GM15510 (cell line): Measurements from ENCODE around the gene EPHB1.

Experiments
- POLR2A ChIP-seq: IDR thresholded peaks from 3 replicates; pipeline ENCODE4 v1.6.1; 2011; ENCODE audit warnings: borderline replicate concordance; ENCODE audit not compliant: insufficient read length; ENCODE audit errors: extremely low read depth

The EPHB1 gene

DNA sequence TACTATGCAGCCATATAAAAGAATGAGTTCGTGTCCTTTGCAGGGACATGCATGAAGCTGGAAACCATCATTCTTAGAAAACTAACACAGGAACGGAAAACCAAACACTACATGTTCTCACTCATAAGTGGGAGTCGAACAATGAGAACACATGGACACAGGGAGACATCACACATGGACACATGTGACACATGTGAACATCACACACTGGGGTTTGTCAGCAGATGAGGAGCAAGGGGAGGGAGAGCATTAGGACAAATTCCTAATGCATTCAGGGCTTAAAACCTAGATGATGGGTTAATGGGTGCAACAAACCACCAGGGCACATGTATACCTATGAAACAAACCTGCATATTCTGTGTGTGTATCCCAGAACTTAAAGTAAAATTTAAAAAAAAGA is 408.0 kb downstream of the EPHB1 start:
- no peak for TF ChIP-seq POLR2A

DNA sequence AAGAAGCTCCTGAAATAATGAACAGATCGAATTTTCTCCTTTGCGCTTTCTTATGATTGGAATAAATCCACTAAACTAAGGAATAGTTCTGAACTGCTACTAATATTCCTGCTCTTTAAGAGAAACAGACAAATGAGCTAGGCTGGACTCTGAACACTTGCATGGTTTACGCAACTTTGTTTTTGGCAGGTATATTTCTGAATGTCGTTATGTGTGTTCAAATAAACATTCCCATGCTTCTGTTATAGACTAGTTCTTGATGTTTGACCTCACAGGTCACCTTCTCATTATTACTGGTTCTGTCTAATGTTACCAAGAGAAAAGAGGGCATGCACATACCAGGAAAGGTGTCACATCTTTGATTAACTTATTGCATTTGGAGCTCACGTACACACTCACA is 418.2 kb downstream of the EPHB1 start:
- no peak for TF ChIP-seq POLR2A

DNA sequence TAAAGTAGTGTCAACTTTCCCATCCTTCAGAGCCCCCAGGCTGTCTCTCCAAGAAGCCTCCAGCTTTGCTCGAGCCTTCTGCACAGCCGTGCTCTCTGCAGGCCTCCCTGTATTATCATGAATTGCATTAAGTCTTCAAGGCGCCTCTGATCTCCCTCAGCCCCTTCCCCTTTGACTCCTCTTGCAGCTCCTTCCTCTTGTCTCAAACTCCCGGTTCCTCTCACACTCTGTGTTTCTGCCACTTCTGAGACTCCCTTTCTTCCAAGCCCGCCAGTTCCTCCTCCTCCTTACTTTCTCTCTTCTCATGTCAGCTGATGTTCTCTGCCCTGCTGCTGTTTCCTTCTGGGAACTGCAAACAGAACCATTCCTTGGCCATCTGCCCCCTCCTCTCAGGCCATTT is 418.8 kb downstream of the EPHB1 start:
- no peak for TF ChIP-seq POLR2A

GRCh38 chr3:135214400-135214799 is 419.3 kb downstream of the EPHB1 start:
- no peak for TF ChIP-seq POLR2A

DNA sequence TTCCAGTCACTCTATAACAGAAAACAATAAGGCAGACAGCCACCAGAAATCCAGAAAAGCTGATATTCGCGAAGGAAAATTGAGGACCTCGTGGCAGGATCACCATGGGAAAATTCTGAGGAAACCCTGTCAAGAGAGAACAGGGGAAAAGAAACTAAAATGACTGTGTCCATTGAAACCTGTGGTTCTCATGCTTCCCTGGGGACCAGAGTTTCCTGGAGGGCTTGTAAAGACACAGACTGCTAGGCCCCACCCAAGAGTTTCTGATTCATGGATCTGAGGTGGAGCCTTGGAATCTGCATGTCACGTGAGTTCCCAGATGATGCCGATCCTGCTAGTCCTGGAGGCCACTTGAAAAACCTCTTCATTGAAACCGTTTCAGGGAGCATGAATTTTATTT is 420.5 kb downstream of the EPHB1 start:
- no peak for TF ChIP-seq POLR2A

DNA sequence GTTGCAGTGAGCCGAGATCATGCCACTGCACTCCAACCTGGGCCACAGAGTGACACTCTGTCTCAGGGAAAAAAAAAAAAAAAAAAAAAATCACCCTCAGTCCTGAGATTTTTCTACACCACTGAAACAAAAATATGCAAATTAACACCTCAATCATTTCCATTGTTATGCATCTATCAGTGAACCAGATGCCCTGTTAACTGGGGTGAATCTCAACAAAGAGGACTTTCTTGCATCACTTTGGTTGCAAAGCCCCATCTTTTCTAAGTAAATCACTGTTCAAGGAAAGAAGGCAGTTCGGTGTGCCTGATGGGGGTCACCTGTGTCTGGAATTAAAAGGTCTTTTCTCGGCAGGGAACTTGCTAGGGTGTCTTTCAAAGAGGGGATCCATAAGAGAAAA is 421.6 kb downstream of the EPHB1 start:
- TF ChIP-seq POLR2A, result no peak

- TF ChIP-seq POLR2A, result no peak
These were observed 422.7 kb downstream of the EPHB1 start for GRCh38 chr3:135217730-135218129.

DNA sequence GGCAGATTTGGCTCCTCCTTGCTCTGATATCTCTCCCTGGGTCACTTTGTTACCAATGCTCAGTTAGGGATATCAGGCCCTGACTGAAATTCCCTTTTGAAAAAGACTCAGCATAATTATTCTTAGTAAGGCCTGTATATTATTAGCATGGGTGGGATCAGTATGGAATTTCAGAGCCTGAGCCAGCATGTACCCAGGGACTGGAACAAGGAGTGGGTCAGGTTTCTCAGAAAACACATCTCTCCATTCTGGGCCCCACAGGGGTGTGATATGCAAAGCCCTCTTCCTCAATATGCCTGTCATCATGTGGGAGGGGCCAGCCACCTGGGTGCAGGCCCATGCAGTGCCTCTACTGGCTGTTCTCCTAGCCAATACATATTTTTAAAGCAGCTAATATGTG is 423.2 kb downstream of the EPHB1 start:
- TF ChIP-seq POLR2A, result no peak

DNA sequence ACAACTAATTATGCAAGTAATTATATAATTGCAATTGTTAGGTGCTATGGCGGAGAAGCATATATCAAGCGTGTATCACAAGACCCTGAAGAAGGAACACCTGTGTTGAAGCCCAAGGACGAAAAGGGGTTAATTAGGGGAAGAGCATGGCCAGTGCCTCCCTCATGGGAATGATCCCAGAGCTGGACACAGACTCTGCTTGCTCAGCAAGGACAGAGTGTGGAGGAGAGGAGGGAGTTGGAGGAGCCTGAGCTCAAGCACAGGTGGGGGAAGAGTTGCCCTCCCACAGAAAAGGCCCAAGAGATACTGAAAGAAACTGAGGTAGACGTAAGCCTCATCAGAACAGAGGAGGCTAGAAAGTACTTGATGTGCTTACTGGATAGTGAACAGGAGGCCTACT is 423.7 kb downstream of the EPHB1 start:
- TF ChIP-seq POLR2A, result no peak

DNA sequence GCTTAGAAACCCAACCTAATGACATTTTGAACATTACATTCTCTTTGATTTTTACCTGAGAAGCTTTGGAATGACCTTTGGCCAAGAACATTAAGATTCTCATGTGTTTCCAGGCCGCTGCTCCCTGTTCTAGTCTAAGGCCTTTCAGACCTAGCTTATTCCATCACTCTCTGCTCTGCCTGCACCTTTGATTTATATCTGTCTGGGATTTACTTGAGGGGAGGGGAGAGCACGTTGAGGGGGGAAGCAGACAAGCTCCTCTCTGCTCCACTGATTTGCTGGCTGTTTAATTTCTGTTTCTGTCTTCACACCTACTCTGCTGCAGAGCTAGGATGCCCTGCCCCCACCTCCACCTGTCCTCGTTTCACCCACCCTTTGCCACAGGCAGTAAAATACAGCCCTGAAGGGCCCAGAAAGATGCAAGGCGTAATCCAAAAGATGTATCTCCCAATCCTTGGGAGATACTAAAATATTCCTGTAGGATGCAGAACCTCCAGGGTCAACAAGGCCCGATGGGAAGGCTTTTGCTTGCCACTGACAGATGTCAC is 429.8 kb downstream of the EPHB1 start:
- TF ChIP-seq POLR2A, result no peak

DNA sequence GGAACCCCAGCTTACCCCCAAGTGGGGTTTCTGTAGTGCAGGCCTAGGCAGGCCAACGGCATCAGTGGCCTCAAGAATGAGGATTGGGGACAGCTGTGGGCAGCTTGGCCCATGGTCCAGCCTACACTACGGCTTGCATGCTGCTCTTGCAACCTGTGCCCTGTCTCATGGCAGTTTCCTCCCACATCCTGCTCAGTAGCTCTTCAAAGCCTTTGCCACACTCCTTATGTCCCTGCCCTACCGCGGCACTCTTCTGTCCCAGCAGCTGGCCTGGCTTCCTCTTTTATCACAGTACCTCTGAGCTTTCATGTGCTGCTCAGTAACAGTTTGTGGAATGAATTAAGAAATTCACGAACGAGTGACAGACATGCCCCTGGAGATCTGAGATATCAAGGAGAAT is 431.0 kb downstream of the EPHB1 start:
- TF ChIP-seq POLR2A, result no peak

DNA sequence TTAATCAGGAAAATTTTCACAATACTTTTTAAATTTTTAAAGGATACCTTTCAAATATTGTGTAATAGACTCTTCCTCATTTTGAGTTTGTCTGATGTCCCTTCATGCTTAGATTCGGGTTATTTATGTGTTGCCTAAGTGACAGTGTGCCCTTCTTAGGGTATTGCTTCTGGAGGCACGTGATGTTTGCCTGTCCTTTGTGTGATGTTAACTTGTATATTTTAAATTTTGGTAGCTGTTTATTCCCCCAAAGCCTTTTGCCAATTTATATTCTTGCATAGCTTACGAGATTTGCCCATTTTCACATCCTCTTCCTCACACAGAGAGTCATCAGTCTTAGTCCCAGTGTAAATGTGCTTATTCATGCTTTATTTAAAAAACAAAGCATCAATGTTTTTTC is 433.1 kb downstream of the EPHB1 start:
- no peak for TF ChIP-seq POLR2A

- TF ChIP-seq POLR2A, result no peak
These were observed 434.0 kb downstream of the EPHB1 start for GRCh38 chr3:135229018-135229495.

GRCh38 chr3:135231737-135232136 is 436.7 kb downstream of the EPHB1 start:
- TF ChIP-seq POLR2A, result no peak

DNA sequence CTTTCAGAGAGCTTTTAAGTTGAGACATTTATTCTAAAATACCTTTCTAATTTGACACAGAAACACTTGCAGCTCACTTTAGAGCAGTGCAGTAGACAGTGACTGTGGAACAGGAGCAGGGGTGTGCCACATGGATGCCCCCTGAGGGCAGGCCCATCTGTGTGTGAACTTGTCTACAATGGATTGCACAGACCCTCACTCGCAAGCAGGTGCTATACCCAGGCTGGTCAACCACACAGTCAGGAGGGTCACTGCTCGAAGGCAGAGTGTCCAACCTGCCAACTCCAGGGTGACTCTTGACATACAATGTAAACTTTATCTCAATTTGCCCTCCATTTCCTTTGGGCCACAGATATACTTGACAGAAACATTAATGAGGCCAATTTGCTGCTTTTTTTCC is 437.2 kb downstream of the EPHB1 start:
- no peak for TF ChIP-seq POLR2A

GRCh38 chr3:135235541-135235940 is 440.5 kb downstream of the EPHB1 start:
- no peak for TF ChIP-seq POLR2A

DNA sequence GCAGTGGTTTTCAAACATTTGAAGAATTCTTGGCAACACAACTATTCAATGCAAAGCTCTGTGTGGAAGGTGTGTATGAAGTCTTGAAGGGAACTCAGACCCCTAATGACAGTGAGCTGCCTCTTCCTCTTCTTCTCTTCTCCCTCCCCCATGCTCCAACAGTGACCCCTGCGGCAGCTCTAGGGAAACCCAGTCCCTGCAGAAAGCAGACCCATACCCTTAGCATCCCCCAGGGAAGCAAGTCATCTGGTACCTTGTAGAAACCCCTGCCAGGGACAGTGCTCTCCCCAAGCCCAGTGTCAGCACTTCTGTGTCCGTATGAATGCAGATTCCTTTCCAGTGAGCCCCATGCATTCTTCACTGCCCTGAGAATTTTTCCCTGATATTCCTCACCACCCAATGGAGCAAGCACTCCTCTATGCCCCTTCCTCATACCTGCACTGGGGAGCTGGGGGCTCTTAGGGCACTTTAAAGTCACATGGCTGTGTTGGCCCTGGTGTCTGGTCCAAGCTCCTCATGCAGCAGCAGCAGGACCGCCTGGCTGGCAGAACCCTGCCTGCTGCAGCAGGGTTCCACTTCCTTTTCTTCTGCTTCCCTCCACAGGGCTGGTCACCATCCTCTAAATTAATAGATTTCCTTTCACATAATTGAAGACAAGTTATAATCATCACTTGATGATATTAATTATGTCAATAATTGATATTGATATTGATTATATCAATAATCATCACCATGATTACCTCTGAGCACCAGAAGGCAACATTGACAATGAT is 442.5 kb downstream of the EPHB1 start:
- no peak for TF ChIP-seq POLR2A

GRCh38 chr3:135238236-135238830 is 443.3 kb downstream of the EPHB1 start:
- no peak for TF ChIP-seq POLR2A
